MV-4-11 (cell line): ENCODE results near the gene PLAGL1.
"Not testable (repeated sequence)": the region's sequence is repeated elsewhere in the genome, so short reads cannot be mapped to it uniquely, and the experiment has no call there.

Experiments used
- DNase-seq: peaks from one replicate; lab custom pipeline; 2025; lab: John Stamatoyannopoulos, UW

Gene PLAGL1

DNA sequence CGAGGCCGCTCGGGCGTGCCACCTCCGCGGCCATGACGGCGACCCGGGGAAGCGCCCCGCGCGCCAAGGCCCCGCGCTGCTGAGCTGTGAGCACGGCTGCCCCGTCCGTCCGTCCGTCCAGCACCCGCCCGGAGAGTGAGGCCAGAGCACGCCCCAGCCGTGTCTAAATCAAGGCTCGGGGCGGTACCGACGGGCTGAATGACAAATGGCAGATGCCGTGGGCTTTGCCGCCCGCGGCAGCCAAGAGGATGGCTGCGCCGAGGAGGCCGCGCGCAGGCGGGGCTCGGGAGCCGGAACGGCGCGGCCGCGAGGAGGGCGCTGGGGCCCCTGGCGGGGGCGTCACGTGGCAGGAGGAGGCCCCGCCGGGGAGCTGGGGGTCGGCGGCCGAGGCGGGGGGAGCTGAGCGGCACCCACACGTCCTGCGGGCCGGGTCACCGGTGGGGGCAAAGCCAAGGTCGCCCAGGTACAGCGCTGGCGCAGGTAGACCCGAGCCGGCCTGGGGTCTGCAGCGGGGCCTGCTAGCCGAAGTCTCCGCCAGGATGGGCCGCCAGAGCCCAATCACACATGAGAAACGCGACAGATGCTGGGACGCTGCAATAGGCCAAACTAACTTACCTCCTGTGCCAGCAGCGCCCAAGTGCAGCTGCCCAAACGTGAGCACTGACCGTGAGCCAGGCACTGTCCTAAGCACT lies at the start of gene PLAGL1:
Gene PLAGL1 (minus strand): TSS at position 140 of the 692 bp plus-strand sequence. CDS start 60,123 bp downstream, outside the sequence.
- DNase-seq, result peak; percentile 28

- DNase-seq, result peak; percentile 68
These were observed 47.3 kb upstream of the PLAGL1 start for GRCh38 chr6:144055121-144055931.

DNA sequence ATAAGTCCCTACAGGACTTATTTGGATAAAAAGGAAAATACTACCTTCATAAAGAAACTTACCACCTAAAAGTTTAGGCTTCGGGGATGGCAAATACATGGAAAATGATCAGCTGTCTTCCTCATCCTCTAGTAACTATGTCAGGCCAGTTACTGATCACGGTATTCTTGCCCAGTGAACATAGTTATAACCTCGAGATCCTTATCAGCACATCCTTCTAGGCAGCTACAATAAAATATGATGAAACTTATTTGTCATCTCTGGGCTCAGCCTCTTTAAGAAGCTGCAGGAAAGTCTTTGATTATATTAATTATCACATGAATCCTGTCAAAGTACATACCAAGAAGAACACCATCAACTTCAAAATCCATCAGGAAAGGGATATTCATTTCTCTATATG lies 45.5 kb upstream of the PLAGL1 start:
- no peak for DNase-seq

DNA sequence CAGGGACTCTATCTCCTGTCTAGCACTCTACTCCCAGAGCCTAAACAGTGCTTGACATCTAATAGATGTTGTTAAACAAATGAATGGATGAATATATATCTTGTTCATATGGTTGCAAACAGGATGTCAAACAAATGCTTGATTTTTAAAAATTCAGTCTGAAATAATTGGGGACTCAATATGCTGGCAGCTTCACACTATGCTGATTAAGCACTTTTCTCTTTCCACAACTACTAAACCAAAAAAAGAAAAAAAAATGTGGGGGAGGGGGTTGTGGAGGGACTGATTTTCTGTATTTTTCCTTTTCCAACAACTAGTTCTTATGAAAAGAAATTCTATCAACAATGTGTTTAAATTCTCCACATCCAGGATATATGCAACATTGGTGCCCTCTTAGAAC lies 44.4 kb upstream of the PLAGL1 start:
- no peak for DNase-seq

DNA sequence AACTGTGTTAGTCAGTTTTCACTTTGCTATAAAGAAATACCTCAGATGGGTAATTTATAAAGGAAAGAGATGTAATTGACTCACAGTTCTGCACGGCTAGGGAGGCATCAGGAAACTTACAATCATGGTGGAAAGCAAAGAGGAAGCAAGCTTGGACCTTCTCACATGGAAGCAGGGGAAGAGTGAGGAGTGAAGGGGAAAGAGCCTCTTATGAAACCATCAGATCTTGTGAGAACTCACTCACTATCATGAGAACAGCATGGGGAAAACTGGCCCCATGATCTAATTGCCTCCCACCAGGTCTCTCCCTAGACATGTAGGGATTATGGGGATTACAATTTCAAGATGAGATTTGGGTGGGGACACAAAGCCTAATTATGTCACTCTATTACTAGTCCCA lies 41.3 kb upstream of the PLAGL1 start:
- peak; percentile 36 for DNase-seq

- DNase-seq, result no peak
These were observed 39.6 kb upstream of the PLAGL1 start for GRCh38 chr6:144047688-144048087.

DNA sequence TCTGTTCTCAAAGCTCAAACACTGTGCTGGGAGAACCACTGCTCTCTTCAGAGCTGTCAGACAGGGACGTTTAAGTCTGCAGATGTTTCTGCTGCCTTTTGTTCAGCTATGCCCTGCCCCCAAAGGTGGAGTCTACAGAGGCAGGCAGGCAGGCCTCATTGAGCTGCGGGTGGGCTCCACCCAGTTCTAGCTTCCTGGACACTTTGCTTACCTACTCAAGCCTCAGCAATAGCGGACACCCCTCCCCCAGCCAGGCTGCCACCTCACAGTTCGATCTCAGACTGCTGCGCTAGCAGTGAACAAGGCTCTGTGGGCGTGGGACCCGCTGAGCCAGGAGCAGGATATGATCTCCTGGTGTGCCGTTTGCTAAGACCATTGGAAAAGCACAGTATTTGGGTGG lies 38.6 kb upstream of the PLAGL1 start:
- DNase-seq, result not testable (repeated sequence)

- DNase-seq, result not testable (repeated sequence)
These were observed 36.9 kb upstream of the PLAGL1 start for GRCh38 chr6:144044989-144045388.

- DNase-seq, result no peak
These were observed 28.8 kb upstream of the PLAGL1 start for GRCh38 chr6:144036835-144037195.

- DNase-seq, result peak; percentile 89
These were observed 28.2 kb upstream of the PLAGL1 start for GRCh38 chr6:144036064-144036834.

DNA sequence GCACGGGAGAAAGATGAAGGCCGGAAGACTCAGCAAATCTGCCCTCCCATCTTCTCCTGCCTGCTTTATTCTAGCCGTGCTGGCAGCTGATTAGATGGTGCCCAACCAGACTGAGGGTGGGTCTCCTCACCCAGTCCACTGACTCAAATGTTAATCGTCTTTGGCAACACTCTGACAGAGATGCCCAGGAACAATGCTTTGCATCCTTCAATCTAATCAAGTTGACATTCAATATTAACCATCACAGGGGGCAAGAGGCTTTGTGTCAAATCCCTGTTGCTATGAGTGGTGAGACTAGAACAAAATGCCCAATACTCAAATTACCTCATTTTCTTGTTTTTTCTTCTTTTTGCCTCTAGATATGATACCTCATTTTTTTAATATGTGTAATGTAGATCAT lies 27.4 kb upstream of the PLAGL1 start:
- no peak for DNase-seq

- peak; percentile 57 for DNase-seq
These were observed 26.0 kb upstream of the PLAGL1 start for GRCh38 chr6:144033816-144034735.

DNA sequence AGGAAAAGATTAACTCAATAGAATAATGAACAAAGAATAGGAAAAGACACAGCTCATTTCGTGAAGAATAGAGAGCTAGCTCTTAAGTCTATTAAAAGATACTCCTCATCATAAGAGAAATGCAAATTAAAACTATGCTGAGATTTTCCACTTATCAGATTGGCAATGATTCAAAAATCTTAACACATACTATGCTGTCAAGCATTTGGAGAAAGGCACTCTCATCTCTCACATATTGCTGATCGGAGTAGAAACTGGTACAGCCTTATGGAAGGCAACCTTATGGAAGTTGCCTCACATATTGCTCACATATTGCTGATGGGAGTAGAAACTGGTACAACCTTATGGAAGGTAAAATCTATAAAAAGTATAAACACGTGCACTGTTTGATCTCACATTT lies 21.4 kb upstream of the PLAGL1 start:
- no peak for DNase-seq

DNA sequence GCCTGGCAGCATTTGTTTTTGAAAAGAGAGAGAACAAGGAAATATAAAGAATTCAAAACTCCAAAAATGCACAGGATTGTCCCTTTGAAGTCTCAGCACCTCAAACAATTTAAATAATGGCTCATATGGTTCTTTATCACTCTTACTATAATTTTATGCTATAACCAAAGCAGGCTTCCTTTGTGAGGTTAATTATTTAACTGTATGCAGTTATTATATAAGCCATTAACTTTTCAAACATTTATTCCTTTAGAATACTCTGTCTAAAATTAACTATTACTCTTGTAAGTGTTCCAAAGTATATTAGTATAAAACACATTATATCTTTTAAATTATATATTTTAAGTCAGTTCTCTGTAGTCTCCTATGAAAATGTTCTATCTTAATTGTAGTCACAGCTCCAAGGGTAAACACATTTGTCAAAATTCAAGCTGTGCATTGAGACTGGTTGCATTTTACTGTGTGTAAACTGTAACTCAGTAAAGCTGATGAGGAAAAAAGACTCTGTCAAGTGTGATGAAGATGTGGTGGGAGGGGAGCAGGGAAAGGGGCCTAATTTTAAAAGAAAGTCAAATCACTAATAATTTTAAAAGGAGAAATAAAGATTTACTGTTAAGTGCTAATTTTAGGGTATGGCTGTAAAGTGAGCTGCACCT lies 20.0 kb upstream of the PLAGL1 start:
- DNase-seq, result no peak

DNA sequence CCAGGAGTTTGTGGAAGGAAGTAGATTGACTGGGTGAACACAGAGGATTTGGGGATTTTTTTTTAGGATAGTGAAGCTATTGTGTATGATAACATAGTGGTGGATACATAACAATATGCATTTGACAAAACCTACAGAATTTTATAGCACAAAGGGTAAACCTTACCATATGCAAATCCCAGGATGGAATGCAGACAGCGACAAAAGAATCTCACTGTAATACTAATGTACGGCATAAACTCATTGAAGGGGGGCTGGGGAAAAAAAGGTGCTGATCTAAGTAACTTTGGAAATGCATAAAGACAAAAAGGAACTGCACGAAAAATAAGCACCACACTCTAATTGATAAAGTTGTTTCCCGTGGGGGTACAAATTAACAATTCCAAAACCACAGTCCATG lies 15.2 kb upstream of the PLAGL1 start:
- DNase-seq, result no peak

DNA sequence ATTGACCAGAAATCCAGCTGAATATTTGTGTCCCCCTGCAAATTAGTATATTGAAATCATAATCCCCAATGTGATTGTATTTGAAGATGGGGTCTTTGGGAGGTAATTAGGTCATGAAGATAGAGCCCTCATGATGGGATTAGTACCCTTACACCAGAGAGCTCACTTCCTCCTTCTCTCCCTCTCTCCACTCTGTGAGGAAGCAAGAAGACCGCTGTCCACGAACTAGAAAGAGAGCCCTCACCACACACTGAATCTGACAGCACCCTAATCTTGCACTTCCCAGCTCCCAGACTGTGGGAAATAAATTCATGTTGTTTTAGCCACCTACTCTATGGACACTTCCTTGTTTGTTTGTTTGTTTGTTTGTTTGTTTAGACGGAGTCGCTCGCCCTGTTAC lies 11.9 kb upstream of the PLAGL1 start:
- peak; percentile 85 for DNase-seq

DNA sequence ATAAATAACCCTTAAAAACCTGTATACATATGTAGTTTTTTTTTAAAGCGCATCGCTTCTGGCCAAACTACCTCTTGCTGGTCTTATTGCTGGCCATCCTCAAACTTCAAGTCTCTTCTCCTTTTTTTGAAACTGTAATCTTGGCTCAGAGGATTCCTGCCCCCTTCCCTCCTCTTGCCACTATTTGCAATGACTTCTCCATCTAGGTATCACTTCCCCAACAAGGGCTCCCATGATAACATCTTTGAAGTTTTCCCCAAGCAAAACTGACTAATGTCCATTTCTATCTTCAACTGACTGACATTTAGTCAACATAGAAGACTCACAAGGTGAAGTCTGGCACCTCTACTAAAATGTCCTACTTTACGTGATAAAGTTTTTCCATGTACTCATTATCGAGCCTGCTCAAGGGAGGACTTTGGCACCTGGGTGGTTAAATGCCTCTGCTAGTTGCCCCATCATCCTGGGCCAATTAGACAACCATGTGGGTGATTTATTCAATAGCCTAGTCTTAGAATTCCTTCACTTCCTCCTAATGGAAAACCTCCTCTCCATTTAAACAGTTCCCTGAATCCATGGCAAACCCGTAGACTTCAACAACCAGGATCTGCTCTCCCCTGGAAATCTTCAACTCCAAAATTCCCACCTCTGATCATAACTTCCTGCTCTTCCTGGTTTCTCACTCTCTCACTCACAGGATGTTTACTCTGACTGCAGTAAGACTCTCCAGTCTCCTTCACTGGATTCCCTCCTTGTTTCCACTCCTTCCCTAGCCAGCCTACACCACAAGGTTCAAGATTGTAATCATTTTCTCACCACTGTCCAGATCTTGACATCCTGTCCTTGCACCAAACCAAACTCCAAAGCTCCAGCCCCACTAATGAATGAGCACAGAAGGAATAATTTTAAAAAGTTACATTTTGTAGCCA lies 9.4 kb upstream of the PLAGL1 start:
- DNase-seq, result peak; percentile 92

DNA sequence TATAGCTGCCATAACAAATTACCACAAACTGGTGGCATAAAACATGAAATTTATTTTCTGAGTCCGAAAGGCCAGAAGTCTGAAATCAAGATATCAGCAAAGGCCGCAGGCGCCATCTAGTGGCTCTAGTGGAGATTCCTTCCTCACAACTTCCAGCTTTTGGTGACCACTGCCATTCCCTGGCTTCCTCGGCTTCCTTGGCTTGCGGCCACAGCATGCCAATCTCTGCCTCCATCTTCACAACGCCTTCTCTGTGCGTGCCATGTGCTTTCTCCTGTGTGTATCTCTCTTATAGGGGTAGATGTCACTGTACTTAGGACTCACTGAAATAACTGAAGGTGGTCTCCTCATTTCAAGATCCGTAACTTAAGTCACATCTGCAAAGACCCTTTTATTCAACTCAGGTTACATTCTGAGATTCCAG lies 5.4 kb upstream of the PLAGL1 start:
- peak; percentile 63 for DNase-seq

DNA sequence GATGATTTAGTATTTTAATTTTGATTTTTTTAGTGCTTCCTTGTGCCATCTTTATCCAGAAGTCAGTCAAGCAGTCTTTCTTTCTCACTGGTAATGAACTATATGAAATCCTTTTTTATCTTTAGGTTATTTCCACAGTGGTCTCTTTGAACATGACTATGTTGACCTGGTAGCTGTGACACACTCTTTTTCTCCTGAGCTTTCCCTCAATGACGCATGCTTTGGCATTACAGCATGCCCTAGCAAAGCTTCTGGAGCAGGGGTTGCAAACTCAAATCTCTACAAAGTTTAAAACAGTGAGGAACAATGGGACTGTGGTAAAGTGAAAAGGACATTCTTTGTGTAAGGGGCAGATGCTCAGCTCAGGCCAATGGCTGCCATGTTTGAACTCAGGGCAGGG lies 4.5 kb upstream of the PLAGL1 start:
- DNase-seq, result no peak

DNA sequence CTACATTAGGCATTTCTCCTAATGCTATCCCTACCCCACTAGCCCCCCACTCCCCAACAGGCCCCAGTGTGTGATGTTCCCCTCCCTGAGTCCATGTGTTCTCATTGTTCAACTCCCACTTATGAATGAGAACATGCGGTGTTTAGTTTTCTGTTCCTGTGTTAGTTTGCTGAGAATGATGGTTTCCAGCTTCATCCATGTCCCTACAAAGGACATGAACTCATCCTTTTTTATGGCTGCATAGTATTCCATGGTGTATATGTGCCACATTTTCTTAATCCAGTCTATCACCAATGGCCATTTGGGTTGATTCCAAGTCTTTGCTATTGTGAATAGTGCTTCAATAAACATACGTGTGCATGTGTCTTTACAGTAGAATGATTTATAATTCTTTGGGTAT lies 1.6 kb upstream of the PLAGL1 start:
- DNase-seq, result not testable (repeated sequence)
